ENCODE data around the gene PRR23E.

The PRR23E gene

GRCh38 chr3:127192576-127193232, at the start of gene PRR23E:
PRR23E (plus strand) TSS chr3:127193131; CDS start chr3:127196686, 3,555 bp downstream.
- DNase-seq (ENCODE audit: low spot score), result no peak

GRCh38 chr3:127143172-127143571, 49.8 kb upstream of the PRR23E start:
- no peak for DNase-seq (ENCODE audit: low spot score)

DNA sequence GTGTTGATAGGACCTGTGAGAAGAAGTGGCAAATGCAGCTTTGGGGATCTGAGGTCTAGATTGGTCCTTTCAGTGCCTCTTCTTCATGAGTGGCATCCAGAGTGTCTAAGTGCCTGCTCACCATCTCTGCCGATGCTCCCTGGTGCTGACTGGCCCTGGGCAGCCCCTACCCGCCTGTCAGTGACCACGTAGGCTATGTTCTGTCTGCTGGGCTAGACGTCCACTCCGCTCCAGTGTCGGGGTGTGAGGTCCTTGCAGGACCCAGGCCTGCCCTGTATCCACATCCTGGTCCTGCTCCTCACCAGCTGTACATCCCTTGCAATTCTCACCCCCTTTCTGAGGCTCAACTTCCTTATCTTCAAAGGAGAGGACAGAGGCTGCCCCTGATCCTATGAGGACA, 48.3 kb upstream of the PRR23E start:
- DNase-seq (ENCODE audit: low spot score), result no peak

DNA sequence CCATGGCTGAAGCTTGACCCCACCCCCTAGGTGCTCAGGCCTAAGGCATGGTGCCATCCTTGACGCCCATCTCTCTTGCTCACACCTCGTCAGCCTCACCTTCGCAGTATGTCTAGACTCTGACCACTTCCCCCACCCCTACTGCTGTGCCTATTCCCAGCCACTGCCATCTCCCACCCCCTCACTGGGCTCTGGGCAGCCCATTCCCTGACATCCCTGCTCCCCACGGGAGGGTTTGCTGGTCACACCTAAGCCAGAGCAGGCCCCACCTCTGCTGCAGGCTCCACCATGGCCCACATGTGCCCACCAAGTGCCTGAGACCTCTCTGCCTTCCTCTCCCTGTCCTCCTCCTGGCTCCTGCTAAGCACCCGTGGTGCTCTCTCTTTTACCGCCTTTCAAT, 47.7 kb upstream of the PRR23E start:
- DNase-seq (ENCODE audit: low spot score), result no peak

- no peak for DNase-seq (ENCODE audit: low spot score)
These were observed 45.5 kb upstream of the PRR23E start for GRCh38 chr3:127147291-127147885.

DNA sequence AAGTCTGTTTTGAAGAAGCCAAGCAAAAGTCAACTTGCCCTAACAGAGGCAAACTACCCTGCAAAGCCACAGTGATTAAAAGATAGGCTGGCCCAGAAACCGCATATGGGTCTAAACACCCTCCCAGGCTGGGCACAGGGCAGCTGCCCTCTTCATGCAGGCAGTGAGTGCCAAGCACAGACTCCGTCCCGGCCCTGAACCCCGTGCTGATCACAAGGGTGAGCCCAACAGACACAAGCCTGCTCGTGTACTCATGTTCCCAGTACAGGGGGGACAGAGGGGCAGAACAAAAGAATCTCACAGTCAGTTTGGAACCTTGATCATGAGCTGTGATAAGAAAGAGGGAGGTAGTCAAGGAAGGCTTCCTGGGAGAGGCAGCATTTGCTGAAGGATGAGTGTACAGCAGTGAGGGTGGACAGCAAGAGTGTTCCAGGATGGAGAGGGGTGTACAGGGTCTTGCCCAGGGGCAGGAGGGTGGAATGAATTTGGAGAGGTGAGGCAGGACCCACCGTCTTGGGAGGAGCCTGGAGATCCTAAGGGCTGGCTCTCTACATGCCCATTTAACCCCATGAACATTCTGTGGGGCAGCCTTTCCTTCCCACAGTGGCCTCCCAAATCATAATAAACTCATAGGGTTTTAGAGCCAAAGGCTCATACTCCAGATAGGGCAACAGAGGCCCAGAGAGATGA, 43.2 kb upstream of the PRR23E start:
- no peak for DNase-seq (ENCODE audit: low spot score)

DNA sequence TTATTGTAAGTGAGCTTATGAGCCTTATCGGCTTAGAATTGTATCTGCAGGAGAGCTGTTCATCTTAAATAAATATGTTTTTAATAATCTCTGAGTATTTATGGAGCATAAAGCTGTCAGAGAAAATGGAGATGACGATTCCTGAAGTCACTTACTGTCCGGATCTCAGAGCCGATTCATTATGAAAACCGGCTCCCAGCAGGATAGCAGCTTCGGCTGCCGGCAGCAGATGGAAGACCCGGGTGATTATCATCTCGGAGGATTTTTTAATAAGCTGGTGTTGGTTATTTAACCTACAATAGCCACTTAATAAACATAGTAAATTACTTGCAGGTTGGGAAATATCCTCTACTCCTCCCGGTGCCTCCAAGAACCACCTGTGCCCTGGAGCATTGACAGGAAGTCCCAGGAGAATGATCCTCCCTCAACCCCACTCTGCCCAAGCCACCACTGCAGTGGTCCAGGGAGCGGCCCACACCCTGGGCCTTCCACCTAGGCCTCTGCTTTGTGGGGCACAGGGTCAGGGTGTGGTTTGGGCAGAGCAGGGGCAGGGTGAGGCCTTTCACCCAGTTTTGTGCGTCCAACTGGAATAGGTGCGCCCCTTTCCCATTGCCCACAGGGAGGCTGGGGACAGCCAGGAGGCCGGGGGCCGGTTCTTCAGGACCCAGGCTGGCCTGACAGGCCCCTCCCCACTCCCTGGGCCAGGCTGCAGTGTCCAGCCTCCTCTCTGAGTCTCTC, 42.2 kb upstream of the PRR23E start:
- DNase-seq (ENCODE audit: low spot score), result no peak

DNA sequence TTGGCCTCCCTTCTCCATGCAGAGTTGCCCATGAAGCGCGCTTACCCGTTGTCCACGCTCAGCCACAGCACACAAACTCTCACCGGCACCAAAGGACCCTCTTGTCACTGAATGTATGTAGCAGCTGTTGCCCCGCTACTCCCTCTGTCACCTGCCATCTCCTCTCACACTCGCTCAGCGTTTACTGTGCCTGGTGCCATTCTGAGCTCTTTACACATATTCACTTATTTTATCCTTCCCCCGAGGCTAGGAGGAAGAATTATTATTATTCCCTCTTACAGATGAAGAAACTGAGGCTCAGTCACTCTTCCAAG, 41.7 kb upstream of the PRR23E start:
- DNase-seq (ENCODE audit: low spot score), result no peak

- no peak for DNase-seq (ENCODE audit: low spot score)
These were observed 40.8 kb upstream of the PRR23E start for GRCh38 chr3:127151992-127152650.

GRCh38 chr3:127152684-127153505, 40.0 kb upstream of the PRR23E start:
- DNase-seq (ENCODE audit: low spot score), result no peak

DNA sequence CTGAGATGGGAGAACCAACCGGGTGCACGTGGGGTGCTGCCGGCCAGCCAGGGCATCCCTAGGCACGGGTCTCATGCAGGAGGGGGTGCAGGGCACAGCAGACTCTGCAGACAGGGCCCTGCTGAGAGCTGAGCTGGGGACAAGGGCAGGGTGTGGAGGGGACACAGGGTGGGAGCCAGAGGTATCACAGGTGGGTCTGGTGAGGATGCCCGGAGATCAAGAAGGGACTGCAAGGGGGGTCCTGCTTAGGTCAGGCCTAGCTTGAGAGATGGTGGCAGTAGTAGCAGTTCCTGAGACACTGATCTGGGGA, 39.5 kb upstream of the PRR23E start:
- no peak for DNase-seq (ENCODE audit: low spot score)

GRCh38 chr3:127156338-127157050, 36.4 kb upstream of the PRR23E start:
- no peak for DNase-seq (ENCODE audit: low spot score)

- no peak for DNase-seq (ENCODE audit: low spot score)
These were observed 35.6 kb upstream of the PRR23E start for GRCh38 chr3:127157171-127157828.

- no peak for DNase-seq (ENCODE audit: low spot score)
These were observed 34.2 kb upstream of the PRR23E start for GRCh38 chr3:127158614-127159229.

GRCh38 chr3:127159543-127159942, 33.4 kb upstream of the PRR23E start:
- no peak for DNase-seq (ENCODE audit: low spot score)

DNA sequence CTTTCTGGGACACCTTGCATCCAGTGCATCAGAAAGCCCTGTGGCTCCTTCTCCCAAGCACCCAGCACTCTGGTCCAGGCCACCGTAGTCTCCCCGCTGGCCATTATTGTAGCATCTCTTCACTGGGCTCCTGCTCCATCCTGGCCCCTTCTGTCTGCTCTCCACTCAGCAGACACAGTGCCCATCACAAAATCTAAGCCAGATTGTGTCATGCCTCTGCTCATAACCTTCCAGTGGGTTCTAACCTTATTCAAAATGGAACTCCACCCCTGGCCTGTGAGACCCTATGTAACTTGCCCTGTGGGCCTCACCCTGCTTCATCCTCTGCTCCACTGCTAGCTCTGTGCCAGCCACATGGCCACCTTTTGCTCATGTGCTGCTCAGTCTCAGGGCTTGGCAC, 31.7 kb upstream of the PRR23E start:
- no peak for DNase-seq (ENCODE audit: low spot score)

DNA sequence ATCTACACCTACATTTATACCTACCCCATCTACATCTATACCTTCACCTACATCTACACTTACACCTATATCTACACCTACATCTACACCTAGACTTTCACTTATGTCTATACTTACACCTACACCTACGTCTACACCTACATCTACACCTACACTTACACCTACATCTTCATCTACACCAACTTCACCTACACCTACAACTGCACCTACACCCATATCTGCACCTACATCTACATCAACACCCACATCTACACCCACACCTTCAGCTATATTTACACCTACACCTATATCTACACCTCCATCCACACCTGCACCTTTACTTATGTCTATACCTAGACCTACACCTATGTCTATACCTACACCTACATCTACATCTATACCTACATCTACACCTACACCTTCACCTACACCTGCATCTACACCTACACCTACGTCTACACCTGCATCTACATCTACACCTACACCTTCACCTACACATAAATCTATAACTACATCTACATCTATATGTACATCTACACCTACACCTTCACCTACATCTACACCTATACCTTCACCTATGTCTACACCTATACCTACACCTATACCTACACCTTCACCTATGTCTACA, 30.9 kb upstream of the PRR23E start:
- DNase-seq (ENCODE audit: low spot score), result no peak

GRCh38 chr3:127162947-127163645, 29.8 kb upstream of the PRR23E start:
- no peak for DNase-seq (ENCODE audit: low spot score)

DNA sequence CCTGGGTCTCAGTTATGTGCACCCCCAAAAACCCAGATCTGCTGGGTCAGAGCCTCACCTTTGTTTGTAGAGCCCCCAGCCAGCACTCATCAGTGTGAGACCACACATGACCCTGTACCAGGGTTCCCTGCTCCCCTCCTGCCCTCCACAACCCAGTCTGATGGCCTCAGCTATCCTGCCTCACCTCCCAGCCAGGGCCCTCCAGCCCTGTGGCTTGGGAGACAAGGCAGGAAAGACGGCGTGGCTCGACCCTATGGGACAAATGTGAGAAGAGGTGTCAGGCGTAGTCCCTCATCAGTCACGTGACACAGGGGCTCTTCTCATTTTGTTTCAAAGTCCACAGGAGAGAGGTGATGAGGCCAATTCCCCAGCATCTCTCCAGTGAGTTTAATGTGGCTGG, 28.3 kb upstream of the PRR23E start:
- DNase-seq (ENCODE audit: low spot score), result no peak
